Right lobe of liver (tissue), 4 donors: Measurements from ENCODE around the gene TMEM253.

Experiments
- POLR2A ChIP-seq: fragments of 450-650 bp; IDR thresholded peaks from one replicate; pipeline ENCODE4 v1.6.1; 2017; ENCODE audit warnings: antibody characterized with exemption, mild to moderate bottlenecking
- TF ChIP-seq, protein P1 (sequence below), 4 donors: fragments of 200-600 bp in 3 of 4; fragments of 450-650 bp in 1 of 4; IDR thresholded peaks; one replicate each; pipeline versions ENCODE4 v1.5.1 to v1.8.0; 2016 to 2022; ENCODE audit warnings: antibody characterized with exemption in 4 of 4, mild to moderate bottlenecking in 2 of 4
- donor health status: DM: no; HTN: no; CAD: no.
- donor health status: DM: no; HTN: no; CAD: no.
- donor health status: DM: no; HTN: yes; CAD: no.

DNA sequence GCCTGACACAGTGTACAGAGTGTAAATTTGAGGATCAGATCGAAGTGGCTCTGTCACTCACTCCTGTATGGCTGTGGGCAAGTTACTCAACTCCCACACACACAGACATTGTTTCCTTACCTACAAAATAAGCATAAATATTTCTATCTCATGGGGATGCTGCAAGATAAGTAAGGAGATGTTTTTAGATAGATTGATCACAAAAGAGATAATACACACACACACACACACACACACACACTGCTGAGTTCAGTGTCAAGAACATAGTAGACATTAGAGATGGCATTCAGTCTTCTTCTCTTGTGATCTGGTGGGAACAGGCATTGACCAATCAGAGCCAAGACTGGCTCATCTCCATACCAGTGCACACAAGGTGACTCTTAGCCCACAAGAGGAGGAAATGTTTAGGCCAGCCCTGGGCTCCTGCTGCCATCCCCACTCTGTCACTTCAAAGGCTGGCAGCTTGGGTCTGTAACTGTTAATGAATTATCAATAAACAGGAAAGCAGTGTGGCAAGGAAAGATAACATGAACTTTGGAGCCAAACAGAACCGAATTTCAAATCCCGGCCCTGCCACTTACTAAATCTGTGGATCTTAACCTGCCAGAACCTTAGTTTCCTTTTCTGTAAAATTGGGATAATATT, 46.6 kb upstream of the TMEM253 start:
- TF ChIP-seq, protein P1, sequence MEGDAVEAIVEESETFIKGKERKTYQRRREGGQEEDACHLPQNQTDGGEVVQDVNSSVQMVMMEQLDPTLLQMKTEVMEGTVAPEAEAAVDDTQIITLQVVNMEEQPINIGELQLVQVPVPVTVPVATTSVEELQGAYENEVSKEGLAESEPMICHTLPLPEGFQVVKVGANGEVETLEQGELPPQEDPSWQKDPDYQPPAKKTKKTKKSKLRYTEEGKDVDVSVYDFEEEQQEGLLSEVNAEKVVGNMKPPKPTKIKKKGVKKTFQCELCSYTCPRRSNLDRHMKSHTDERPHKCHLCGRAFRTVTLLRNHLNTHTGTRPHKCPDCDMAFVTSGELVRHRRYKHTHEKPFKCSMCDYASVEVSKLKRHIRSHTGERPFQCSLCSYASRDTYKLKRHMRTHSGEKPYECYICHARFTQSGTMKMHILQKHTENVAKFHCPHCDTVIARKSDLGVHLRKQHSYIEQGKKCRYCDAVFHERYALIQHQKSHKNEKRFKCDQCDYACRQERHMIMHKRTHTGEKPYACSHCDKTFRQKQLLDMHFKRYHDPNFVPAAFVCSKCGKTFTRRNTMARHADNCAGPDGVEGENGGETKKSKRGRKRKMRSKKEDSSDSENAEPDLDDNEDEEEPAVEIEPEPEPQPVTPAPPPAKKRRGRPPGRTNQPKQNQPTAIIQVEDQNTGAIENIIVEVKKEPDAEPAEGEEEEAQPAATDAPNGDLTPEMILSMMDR (IDR thresholded peaks at IDR 0.05): no peak
- TF ChIP-seq POLR2A: no peak
